Activated CD8-positive, alpha-beta memory T cell treated with anti-CD3 and anti-CD28 coated beads, Interleukin-2, amount 50 U/mL, for 48 hours (primary cell): ENCODE data around the gene CSPG4.
"Not testable (repeated sequence)": the region's sequence is repeated elsewhere in the genome, so short reads cannot be mapped to it uniquely, and the experiment has no call there.

ENCODE experiments used
- DNase-seq: peaks from one replicate; pipeline ENCODE4 v3.0.0-alpha.2; 2020

The CSPG4 gene, protein sequence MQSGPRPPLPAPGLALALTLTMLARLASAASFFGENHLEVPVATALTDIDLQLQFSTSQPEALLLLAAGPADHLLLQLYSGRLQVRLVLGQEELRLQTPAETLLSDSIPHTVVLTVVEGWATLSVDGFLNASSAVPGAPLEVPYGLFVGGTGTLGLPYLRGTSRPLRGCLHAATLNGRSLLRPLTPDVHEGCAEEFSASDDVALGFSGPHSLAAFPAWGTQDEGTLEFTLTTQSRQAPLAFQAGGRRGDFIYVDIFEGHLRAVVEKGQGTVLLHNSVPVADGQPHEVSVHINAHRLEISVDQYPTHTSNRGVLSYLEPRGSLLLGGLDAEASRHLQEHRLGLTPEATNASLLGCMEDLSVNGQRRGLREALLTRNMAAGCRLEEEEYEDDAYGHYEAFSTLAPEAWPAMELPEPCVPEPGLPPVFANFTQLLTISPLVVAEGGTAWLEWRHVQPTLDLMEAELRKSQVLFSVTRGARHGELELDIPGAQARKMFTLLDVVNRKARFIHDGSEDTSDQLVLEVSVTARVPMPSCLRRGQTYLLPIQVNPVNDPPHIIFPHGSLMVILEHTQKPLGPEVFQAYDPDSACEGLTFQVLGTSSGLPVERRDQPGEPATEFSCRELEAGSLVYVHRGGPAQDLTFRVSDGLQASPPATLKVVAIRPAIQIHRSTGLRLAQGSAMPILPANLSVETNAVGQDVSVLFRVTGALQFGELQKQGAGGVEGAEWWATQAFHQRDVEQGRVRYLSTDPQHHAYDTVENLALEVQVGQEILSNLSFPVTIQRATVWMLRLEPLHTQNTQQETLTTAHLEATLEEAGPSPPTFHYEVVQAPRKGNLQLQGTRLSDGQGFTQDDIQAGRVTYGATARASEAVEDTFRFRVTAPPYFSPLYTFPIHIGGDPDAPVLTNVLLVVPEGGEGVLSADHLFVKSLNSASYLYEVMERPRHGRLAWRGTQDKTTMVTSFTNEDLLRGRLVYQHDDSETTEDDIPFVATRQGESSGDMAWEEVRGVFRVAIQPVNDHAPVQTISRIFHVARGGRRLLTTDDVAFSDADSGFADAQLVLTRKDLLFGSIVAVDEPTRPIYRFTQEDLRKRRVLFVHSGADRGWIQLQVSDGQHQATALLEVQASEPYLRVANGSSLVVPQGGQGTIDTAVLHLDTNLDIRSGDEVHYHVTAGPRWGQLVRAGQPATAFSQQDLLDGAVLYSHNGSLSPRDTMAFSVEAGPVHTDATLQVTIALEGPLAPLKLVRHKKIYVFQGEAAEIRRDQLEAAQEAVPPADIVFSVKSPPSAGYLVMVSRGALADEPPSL (N-terminal part only)

DNA sequence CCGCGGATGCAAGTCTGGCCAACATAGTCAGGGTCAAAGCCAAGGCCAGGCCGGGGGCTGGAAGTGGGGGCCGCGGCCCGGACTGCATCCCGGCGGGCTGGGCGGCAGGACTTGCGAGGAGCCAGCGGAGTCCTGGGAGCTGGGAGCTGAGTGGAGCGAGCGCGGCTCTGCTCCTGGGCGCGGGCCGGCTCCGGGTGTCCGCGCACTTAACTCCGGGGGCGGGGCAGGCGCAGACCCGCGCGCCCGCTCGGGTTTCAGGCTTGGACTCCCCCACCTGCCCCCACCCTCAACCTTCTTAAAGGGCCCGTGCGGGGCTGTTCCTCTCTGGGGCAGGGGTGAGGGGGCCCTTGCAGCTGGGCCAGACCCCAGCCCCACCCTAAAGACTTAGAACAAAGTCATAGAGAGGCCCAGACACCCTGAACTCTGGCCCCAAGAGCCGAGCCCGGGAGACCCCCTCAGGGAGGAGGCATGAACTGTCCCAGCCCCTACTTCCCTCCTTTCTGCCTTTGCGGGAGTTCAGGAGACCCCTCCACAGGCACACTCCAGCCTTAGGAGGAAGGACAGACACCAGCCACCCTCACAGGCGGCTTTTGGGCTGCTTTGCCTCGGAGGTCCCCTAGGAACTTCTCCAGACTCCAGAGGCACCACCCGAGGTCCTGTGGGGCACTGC lies at the start of gene CSPG4:
TSS of gene CSPG4 (minus strand) at position 181 of the 670 bp plus-strand sequence. CDS start at position 88, 93 bp downstream.
- no peak for DNase-seq

- DNase-seq, result not testable (repeated sequence)
Observed at GRCh38 chr15:75762357-75762718, 49.7 kb upstream of the CSPG4 start.

DNA sequence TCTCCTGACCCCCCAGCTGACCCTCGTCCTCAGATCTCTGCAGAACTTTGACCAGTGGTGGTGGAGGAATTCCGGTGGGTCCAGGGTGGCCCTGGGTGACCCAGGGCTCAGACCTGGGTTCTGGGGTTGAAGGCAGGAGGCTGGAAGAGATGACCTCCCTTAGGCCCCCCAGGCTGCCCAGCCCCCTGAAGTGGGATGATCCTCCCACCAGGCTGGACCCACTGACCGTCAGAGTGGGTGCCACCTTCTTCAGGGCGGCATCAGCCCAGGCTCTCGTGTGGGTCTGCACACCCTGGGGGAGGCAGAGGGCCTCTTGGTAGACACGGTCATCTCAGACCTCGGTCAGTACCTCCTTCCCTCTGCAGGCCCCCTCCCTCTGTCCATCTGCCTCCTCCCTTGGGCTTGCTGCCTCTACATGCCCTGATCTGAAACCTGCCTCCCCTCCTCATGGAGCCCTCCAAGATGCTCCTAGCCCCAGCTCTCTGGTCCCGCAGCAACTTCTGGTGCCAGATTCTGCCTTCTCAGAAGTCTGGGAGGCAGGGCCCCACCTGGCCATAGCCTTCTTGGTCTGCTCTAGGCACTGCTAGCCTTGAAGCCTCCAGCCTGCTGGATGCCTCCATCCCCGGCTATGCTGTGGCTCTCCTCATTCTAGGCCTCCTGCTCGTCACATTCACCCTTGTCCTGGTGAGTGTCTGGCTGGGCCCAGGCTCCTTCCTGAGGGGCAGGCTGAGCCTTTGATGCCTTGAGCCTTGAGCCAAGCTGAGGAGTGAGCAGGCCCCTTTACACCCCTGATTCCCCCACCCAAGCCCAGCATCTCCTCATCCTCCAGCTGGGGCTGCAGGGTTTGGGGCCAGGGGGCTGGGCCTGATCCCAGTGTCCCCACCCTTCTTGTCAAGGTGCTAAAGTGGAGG lies 49.1 kb upstream of the CSPG4 start:
- DNase-seq, result peak; percentile 47

GRCh38 chr15:75760704-75761435 lies 48.2 kb upstream of the CSPG4 start:
- peak; percentile 37 for DNase-seq

GRCh38 chr15:75760131-75760520 lies 47.5 kb upstream of the CSPG4 start:
- DNase-seq, result peak; percentile 37

DNA sequence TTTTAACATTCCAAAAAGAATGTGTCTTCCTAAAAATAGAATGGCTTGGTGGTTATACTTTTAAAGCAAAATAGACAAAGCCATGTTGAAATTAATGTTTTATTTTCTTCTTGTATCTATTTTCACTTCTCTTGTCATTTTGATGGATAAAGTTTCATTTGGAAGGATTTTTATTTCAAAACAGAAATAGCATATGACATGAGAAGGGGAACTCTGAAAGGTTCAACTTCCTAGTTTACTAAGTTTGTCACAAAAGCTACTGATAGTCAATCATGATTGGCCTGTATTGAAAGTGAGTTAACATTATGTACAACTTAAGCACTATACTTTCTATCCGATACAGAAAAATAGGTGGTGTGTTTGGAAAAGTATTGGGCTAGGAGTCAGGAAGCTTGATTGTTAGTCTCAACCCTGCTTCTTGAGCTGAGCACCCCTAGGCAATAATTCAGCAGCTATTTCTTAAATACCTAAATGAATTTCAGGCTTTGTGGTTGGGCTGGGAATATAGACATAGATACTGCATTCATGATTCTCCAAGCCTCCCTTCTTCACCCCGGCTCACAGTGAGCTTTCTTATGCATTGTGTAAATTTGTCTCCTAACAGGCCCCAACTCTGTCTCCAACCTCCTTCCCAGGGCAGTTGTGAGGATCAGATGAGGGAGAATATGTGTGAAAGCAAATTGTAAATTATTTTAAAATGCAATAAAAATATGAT lies 46.9 kb upstream of the CSPG4 start:
- no peak for DNase-seq

GRCh38 chr15:75758071-75758872 lies 45.6 kb upstream of the CSPG4 start:
- DNase-seq, result peak; percentile 82

- DNase-seq, result not testable (repeated sequence)
Observed at GRCh38 chr15:75754871-75755270, 42.2 kb upstream of the CSPG4 start.

DNA sequence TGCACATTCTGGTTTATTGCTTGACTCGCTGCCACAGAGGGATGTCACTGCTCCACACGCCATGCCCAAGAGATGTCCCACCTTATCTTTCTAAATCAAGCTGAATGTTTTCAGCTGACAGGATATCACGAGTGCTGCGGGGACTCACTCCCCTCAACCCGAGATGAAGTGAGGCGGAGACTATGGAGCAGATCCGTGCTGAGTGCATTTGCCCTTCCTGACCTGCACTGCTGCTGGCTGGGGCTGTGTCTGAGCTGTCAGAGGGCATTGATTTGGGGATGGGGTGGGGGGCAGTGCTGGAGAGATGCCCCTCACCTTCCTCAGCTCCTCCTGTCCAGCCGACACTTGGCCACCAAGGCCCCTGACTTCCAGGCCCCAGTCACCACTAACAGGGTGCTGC lies 40.5 kb upstream of the CSPG4 start:
- no peak for DNase-seq

GRCh38 chr15:75751891-75752290 lies 39.2 kb upstream of the CSPG4 start:
- DNase-seq, result peak; percentile 46

GRCh38 chr15:75751116-75751875 lies 38.6 kb upstream of the CSPG4 start:
- peak; percentile 47 for DNase-seq

GRCh38 chr15:75750261-75751050 lies 37.8 kb upstream of the CSPG4 start:
- peak; percentile 39 for DNase-seq

- peak; percentile 48 for DNase-seq
Observed at GRCh38 chr15:75749820-75750219, 37.2 kb upstream of the CSPG4 start.

DNA sequence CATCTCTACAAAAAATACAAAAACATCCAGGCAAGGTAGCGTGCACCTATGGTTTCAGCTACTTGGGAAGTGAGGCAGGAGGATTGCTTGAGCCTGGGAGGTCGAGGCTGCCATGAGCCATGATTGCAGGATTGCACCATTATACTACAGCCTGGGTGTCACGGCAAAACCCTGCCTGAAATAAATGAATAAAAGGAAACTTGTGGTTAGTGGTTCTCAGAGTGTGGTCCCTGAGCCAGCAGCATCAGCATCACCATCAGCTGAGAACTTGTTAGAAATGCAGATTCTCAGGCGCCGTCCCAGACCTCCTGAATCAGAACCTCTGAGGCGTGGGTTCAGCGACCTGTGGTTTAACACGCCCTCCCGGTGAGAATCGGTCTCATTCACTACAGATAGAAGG lies 36.2 kb upstream of the CSPG4 start:
- DNase-seq, result peak; percentile 61

- not testable (repeated sequence) for DNase-seq
Observed at GRCh38 chr15:75747121-75747520, 34.5 kb upstream of the CSPG4 start.

- DNase-seq, result no peak
Observed at GRCh38 chr15:75745305-75745704, 32.7 kb upstream of the CSPG4 start.

GRCh38 chr15:75742346-75742745 lies 29.7 kb upstream of the CSPG4 start:
- not testable (repeated sequence) for DNase-seq
